GM12801 (cell line): ENCODE results near the gene ELMOD2.

Experiments
- CTCF ChIP-seq: IDR thresholded peaks from one replicate; pipeline ENCODE4 v1.5.1; 2011; ENCODE audit warnings: control low read depth; ENCODE audit not compliant: insufficient read length; ENCODE audit errors: extremely low read depth

Gene ELMOD2

GRCh38 chr4:140523857-140524742 is at the start of gene ELMOD2:
Gene ELMOD2, plus strand, starts transcription at chr4:140524168. Its CDS starts 1,261 bp downstream, at chr4:140525429.
- TF ChIP-seq CTCF = peak; percentile 28

GRCh38 chr4:140483445-140483844 is 40.5 kb upstream of the ELMOD2 start:
- no peak for TF ChIP-seq CTCF

GRCh38 chr4:140485939-140486338 is 38.0 kb upstream of the ELMOD2 start:
- TF ChIP-seq CTCF = no peak

- no peak for TF ChIP-seq CTCF
These were observed 26.6 kb upstream of the ELMOD2 start for GRCh38 chr4:140497405-140497746.

GRCh38 chr4:140497747-140498636 is 26.0 kb upstream of the ELMOD2 start, which contains the start of gene MGAT4D:
Gene MGAT4D, minus strand, starts transcription at chr4:140498293. Its CDS starts 71 bp downstream, at chr4:140498222.
- TF ChIP-seq CTCF = no peak

- TF ChIP-seq CTCF = no peak
These were observed 24.6 kb upstream of the ELMOD2 start for GRCh38 chr4:140499391-140499790.

GRCh38 chr4:140504261-140504660 is 19.7 kb upstream of the ELMOD2 start:
- no peak for TF ChIP-seq CTCF
